HG03432 (cell line): ENCODE data around the gene SMAD5.

Experiments
- ATAC-seq: cut with Tn5 transposase; IDR thresholded peaks from one replicate; pipeline ENCODE4 v1.9.1; 2021; ENCODE audit warnings: mild to moderate bottlenecking, moderate library complexity; ENCODE audit not compliant: unreplicated experiment

The SMAD5 gene

GRCh38 chr5:136132557-136133221 lies at the start of gene SMAD5:
TSS of gene SMAD5 (plus strand) at chr5:136132845. CDS start at chr5:136153761, 20,916 bp downstream.
- peak; percentile 95 for ATAC-seq

GRCh38 chr5:136084698-136085097 lies 47.9 kb upstream of the SMAD5 start:
- no peak for ATAC-seq

GRCh38 chr5:136086783-136087566 lies 45.7 kb upstream of the SMAD5 start:
- no peak for ATAC-seq

GRCh38 chr5:136087961-136088871 lies 44.4 kb upstream of the SMAD5 start:
- ATAC-seq: no peak

- ATAC-seq: no peak
These were observed 42.9 kb upstream of the SMAD5 start for GRCh38 chr5:136089791-136090190.

GRCh38 chr5:136090319-136090718 lies 42.3 kb upstream of the SMAD5 start:
- ATAC-seq: no peak

- ATAC-seq: no peak
These were observed 38.3 kb upstream of the SMAD5 start for GRCh38 chr5:136094189-136094912.

GRCh38 chr5:136094913-136095641 lies 37.6 kb upstream of the SMAD5 start:
- ATAC-seq: no peak

GRCh38 chr5:136098176-136098575 lies 34.5 kb upstream of the SMAD5 start:
- no peak for ATAC-seq

GRCh38 chr5:136099870-136100269 lies 32.8 kb upstream of the SMAD5 start:
- no peak for ATAC-seq

- ATAC-seq: no peak
These were observed 30.8 kb upstream of the SMAD5 start for GRCh38 chr5:136101884-136102283.

- ATAC-seq: peak; percentile 75
These were observed 29.5 kb upstream of the SMAD5 start for GRCh38 chr5:136103118-136103517.

GRCh38 chr5:136104306-136104965 lies 28.2 kb upstream of the SMAD5 start:
- no peak for ATAC-seq

- no peak for ATAC-seq
These were observed 26.2 kb upstream of the SMAD5 start for GRCh38 chr5:136106351-136107031.

GRCh38 chr5:136108180-136108611 lies 24.4 kb upstream of the SMAD5 start:
- ATAC-seq: peak; percentile 79

- no peak for ATAC-seq
These were observed 23.9 kb upstream of the SMAD5 start for GRCh38 chr5:136108766-136109165.

GRCh38 chr5:136109453-136110135 lies 23.1 kb upstream of the SMAD5 start:
- ATAC-seq: no peak

- no peak for ATAC-seq
These were observed 19.0 kb upstream of the SMAD5 start for GRCh38 chr5:136113606-136114005.
